Common myeloid progenitor, CD34-positive (primary cell): ENCODE results near the gene EHD4.
A peak's percentile ranks its signal among the peaks of the same experiment; 100 is the strongest.

Experiments
- CTCF ChIA-PET: fragments of 350-600 bp; sonication (Branson Sonifier 250); formaldehyde crosslinking; loops from one replicate; lab custom pipeline; 2021; ENCODE audit warnings: antibody characterized with exemption; lab: Charles Lee
- POLR2A ChIA-PET: fragments of 350-600 bp; sonication (Branson Sonifier 250); formaldehyde crosslinking; loops from one replicate; lab custom pipeline; 2021; ENCODE audit warnings: antibody characterized with exemption; lab: Charles Lee
- DNase-seq, 3 donors: peaks; one replicate each; pipeline versions ENCODE4 v3.0.0 to v3.0.0-alpha.2; 2013
- H3K27ac ChIP-seq, 2 experiments: 1 replicate in 1 of 2; 2 replicates in 1 of 2; pipeline ENCODE4 v1.7.0; 2013; ENCODE audit warnings: inconsistent platforms in 2 of 2, low read length in 2 of 2, mild to moderate bottlenecking in 2 of 2, low read depth in 1 of 2, moderate library complexity in 1 of 2; ENCODE audit not compliant: severe bottlenecking in 2 of 2, insufficient read depth in 1 of 2, poor library complexity in 1 of 2
- H3K27me3 ChIP-seq, 5 experiments: replicated peaks in 2 of 5; 1 replicate in 3 of 5; 2 replicates in 2 of 5; pipeline versions ENCODE4 v1.6.1 to v1.7.0; 2013; ENCODE audit warnings: low read length in 4 of 5, mild to moderate bottlenecking in 2 of 5, moderate library complexity in 2 of 5, inconsistent platforms in 1 of 5; ENCODE audit not compliant: insufficient read depth in 5 of 5, control insufficient read depth in 4 of 5
- H3K36me3 ChIP-seq, 4 experiments: 1 replicate in 2 of 4; 2 replicates in 2 of 4; pipeline versions ENCODE4 v1.6.1 to v1.7.0; 2013; ENCODE audit warnings: low read length in 3 of 4, control low read depth in 1 of 4, mild to moderate bottlenecking in 1 of 4; ENCODE audit not compliant: control insufficient read depth in 4 of 4, insufficient read depth in 4 of 4
- H3K4me1 ChIP-seq, 4 experiments: 1 replicate in 3 of 4; 2 replicates in 1 of 4; pipeline versions ENCODE4 v1.6.1 to v1.7.1; 2013; ENCODE audit warnings: low read length in 3 of 4, mild to moderate bottlenecking in 3 of 4, control low read depth in 1 of 4, inconsistent platforms in 1 of 4, moderate library complexity in 1 of 4; ENCODE audit not compliant: control insufficient read depth in 4 of 4, insufficient read depth in 4 of 4; ENCODE audit errors: control extremely low read depth in 1 of 4
- H3K4me3 ChIP-seq, 7 experiments: 1 replicate in 4 of 7; 2 replicates in 3 of 7; pipeline versions ENCODE4 v1.5.1 to v1.7.0; 2013; ENCODE audit warnings: mild to moderate bottlenecking in 7 of 7, low read length in 6 of 7, moderate library complexity in 6 of 7, inconsistent platforms in 2 of 7, low read depth in 2 of 7, control low read depth in 1 of 7; ENCODE audit not compliant: insufficient read depth in 4 of 7, control insufficient read depth in 1 of 7; ENCODE audit errors: extremely low read depth in 1 of 7
- H3K9me3 ChIP-seq, 5 experiments: 1 replicate in 4 of 5; 2 replicates in 1 of 5; pipeline versions ENCODE4 v1.6.1 to v1.7.1; 2013; ENCODE audit warnings: low read length in 4 of 5, mild to moderate bottlenecking in 2 of 5, inconsistent platforms in 1 of 5, low read depth in 1 of 5, moderate library complexity in 1 of 5; ENCODE audit not compliant: control insufficient read depth in 4 of 5, insufficient read depth in 2 of 5; ENCODE audit errors: control extremely low read depth in 1 of 5
- WGBS: methylation state at CpG from one replicate; pipeline ENCODE4 v1.1.5; 2013; ENCODE audit not compliant: insufficient coverage; 5-methylcytosine and 5-hydroxymethylcytosine counted together

The EHD4 gene

GRCh38 chr15:41894791-41895463 lies 77.4 kb downstream of the EHD4 start:
- ChIA-PET CTCF (interaction anchor here (0.6 to 2.2 kb wide), 12 partner anchors 9 to 121 kb away, joined by 3 to 24 read pairs (median 4); partner anchors contain the start of gene MAPKBP1), POLR2A (interaction anchor here (0.9 to 1.5 kb wide), 3 partner anchors 9 to 120 kb away, joined by 4 to 7 read pairs (median 4); partner anchors contain the start of gene MAPKBP1)
- no peak overlapping the region for H3K27ac ChIP-seq
- no peaks in the 10 kb centered on the region for H3K27me3 ChIP-seq
- WGBS: 5% methylated on average over 21 of the region's 24 CpGs
- peaks cover 0 to 33% (median 24%) of the 10 kb centered on the region in 4 experiments for H3K4me1 ChIP-seq
- peak; percentile 85 to 96 (median 94) for DNase-seq
- H3K36me3 ChIP-seq: no peaks in the 10 kb centered on the region
- H3K4me3 ChIP-seq: peak overlapping the region in 3 of 7 experiments; percentile 24 to 46 (median 46)
- H3K9me3 ChIP-seq: no peaks in the 10 kb centered on the region

GRCh38 chr15:41894251-41894790 lies 78.0 kb downstream of the EHD4 start:
- ChIA-PET POLR2A (interaction anchor here (1.5 kb wide), 1 partner anchor 120 kb away, joined by 7 read pairs; the partner anchor contains the start of gene MAPKBP1), CTCF (interaction anchor here (0.6 to 2.2 kb wide), 6 partner anchors 10 to 67 kb away, joined by 3 to 24 read pairs (median 4); no protein-coding TSS in a partner anchor)
- peak overlapping the region in 3 of 7 experiments; percentile 13 to 46 (median 46) for H3K4me3 ChIP-seq
- WGBS: 86% methylated on average over 15 of the region's 17 CpGs
- H3K9me3 ChIP-seq: no peaks in the 10 kb centered on the region
- no peaks in the 10 kb centered on the region for H3K36me3 ChIP-seq
- no peak overlapping the region for H3K27ac ChIP-seq
- H3K27me3 ChIP-seq: no peaks in the 10 kb centered on the region
- DNase-seq: no peak
- peaks cover 0 to 33% (median 23%) of the 10 kb centered on the region in 4 experiments for H3K4me1 ChIP-seq

- no peak within 1 kb of the TSS for H3K27ac ChIP-seq
- peak within 1 kb of the TSS in 3 of 7 experiments; percentile 13 to 46 (median 46) for H3K4me3 ChIP-seq
- POLR2A ChIA-PET: no interaction called here
- 96% methylated on average over 9 of the region's 15 CpGs for WGBS
- no peaks in the 10 kb centered on the region for H3K27me3 ChIP-seq
- CTCF ChIA-PET: interaction anchor here (0.6 to 2.2 kb wide), 10 partner anchors 10 to 28 kb away, joined by 3 to 24 read pairs (median 4); no protein-coding TSS in a partner anchor
- H3K36me3 ChIP-seq: no peaks in the 10 kb centered on the region
- peaks cover 0 to 33% (median 26%) of the 10 kb centered on the region in 4 experiments for H3K4me1 ChIP-seq
- H3K9me3 ChIP-seq: no peaks in the 10 kb centered on the region
- no peak for DNase-seq
Measured at GRCh38 chr15:41893422-41894250, 78.7 kb downstream of the EHD4 start, which contains the start of gene SPTBN5. SPTBN5 (minus strand) TSS chr15:41894053; CDS start chr15:41893497, 556 bp downstream.

GRCh38 chr15:41892621-41893421 lies 79.5 kb downstream of the EHD4 start:
- DNase-seq: peak in 2 of 3 donors; percentile 40
- 53% methylated on average over 17 of the region's 22 CpGs for WGBS
- Histone ChIP-seq H3K27ac (no peak overlapping the region), H3K27me3 (no peaks in the 10 kb centered on the region), H3K4me3 (no peak overlapping the region), H3K4me1 (peaks cover 0 to 33% (median 27%) of the 10 kb centered on the region in 4 experiments), H3K9me3 (no peaks in the 10 kb centered on the region), H3K36me3 (no peaks in the 10 kb centered on the region)
- CTCF ChIA-PET: interaction anchor here (1.1 to 2.2 kb wide), 8 partner anchors 9 to 82 kb away, joined by 3 to 15 read pairs (median 4); no protein-coding TSS in a partner anchor
- POLR2A ChIA-PET: no interaction called here

GRCh38 chr15:41891946-41892345 lies 80.4 kb downstream of the EHD4 start:
- 100% methylated on average over 3 of the region's 3 CpGs for WGBS
- Histone ChIP-seq H3K4me3 (no peak overlapping the region), H3K4me1 (peaks cover 0 to 33% (median 27%) of the 10 kb centered on the region in 4 experiments), H3K9me3 (no peaks in the 10 kb centered on the region), H3K27ac (no peak overlapping the region), H3K36me3 (no peaks in the 10 kb centered on the region), H3K27me3 (no peaks in the 10 kb centered on the region)
- DNase-seq: no peak
- ChIA-PET POLR2A (no interaction called here), CTCF (interaction anchor here (1.3 to 2.2 kb wide), 6 partner anchors 8 to 81 kb away, joined by 4 to 15 read pairs (median 6); no protein-coding TSS in a partner anchor)

- Histone ChIP-seq H3K27ac (no peak overlapping the region), H3K4me3 (no peak overlapping the region), H3K4me1 (peaks cover 0 to 33% (median 27%) of the 10 kb centered on the region in 4 experiments), H3K27me3 (no peaks in the 10 kb centered on the region), H3K36me3 (no peaks in the 10 kb centered on the region), H3K9me3 (no peaks in the 10 kb centered on the region)
- WGBS: 94% methylated on average over 5 of the region's 6 CpGs
- POLR2A ChIA-PET: no interaction called here
- DNase-seq: no peak
- CTCF ChIA-PET: interaction anchor here (1.1 to 2.2 kb wide), 2 partner anchors 13 to 17 kb away, joined by 4 to 15 read pairs; no protein-coding TSS in a partner anchor
Measured at GRCh38 chr15:41891226-41891625, 81.1 kb downstream of the EHD4 start.
